ENCODE results near the gene UBE2D3. TPM values are rescaled to one million over a fixed set of nuclear protein-coding genes. Genes with fewer than 3 reads are reported as not detected.

UBE2D3 gene
- total RNA-seq, 1 donor from 2014 or later, result 370 TPM

- TF ChIP-seq CTCF (IDR thresholded peaks at IDR 0.05; ENCODE audit: unreplicated experiment), result no peak
- peak; percentile 48 for DNase-seq (ENCODE audit: low spot score)
- Mint-ChIP-seq H3K9me3 (ENCODE audit: unreplicated experiment) (no peaks in the 10 kb centered on the region), H3K36me3 (ENCODE audit: low read depth, unreplicated experiment) (peaks cover 12% of the 10 kb centered on the region), H3K27me3 (ENCODE audit: unreplicated experiment) (peaks cover 17% of the 10 kb centered on the region), H3K27ac (ENCODE audit: unreplicated experiment) (no peak overlapping the region), H3K4me1 (ENCODE audit: unreplicated experiment) (peaks cover 38% of the 10 kb centered on the region), H3K4me3 (ENCODE audit: unreplicated experiment) (no peak overlapping the region)
These were observed 1.9 kb downstream of the UBE2D3 start for GRCh38 chr4:102825261-102826091.

GRCh38 chr4:102824398-102824797 lies 3.0 kb downstream of the UBE2D3 start:
- TF ChIP-seq CTCF (IDR thresholded peaks at IDR 0.05; ENCODE audit: unreplicated experiment), result no peak
- no peak overlapping the region for H3K4me3 Mint-ChIP-seq (ENCODE audit: unreplicated experiment)

GRCh38 chr4:102823897-102824296 lies 3.5 kb downstream of the UBE2D3 start:
- Mint-ChIP-seq H3K4me1 (ENCODE audit: unreplicated experiment) (peaks cover 43% of the 10 kb centered on the region), H3K27me3 (ENCODE audit: unreplicated experiment) (peaks cover 12% of the 10 kb centered on the region), H3K27ac (ENCODE audit: unreplicated experiment) (no peak overlapping the region), H3K36me3 (ENCODE audit: low read depth, unreplicated experiment) (peaks cover 16% of the 10 kb centered on the region), H3K4me3 (ENCODE audit: unreplicated experiment) (no peak overlapping the region), H3K9me3 (ENCODE audit: unreplicated experiment) (no peaks in the 10 kb centered on the region)
- DNase-seq (ENCODE audit: low spot score), result no peak
- no peak for TF ChIP-seq CTCF (IDR thresholded peaks at IDR 0.05; ENCODE audit: unreplicated experiment)

More at GRCh38 chr4:102824398-102824797, 3.0 kb downstream of the UBE2D3 start:
- Mint-ChIP-seq H3K27me3 (ENCODE audit: unreplicated experiment) (peaks cover 17% of the 10 kb centered on the region), H3K36me3 (ENCODE audit: low read depth, unreplicated experiment) (peaks cover 16% of the 10 kb centered on the region), H3K27ac (ENCODE audit: unreplicated experiment) (no peak overlapping the region), H3K4me1 (ENCODE audit: unreplicated experiment) (peaks cover 47% of the 10 kb centered on the region), H3K9me3 (ENCODE audit: unreplicated experiment) (no peaks in the 10 kb centered on the region)
- DNase-seq (ENCODE audit: low spot score), result no peak

- peaks cover 45% of the 10 kb centered on the region for H3K4me1 Mint-ChIP-seq (ENCODE audit: unreplicated experiment)
- no peak overlapping the region for H3K27ac Mint-ChIP-seq (ENCODE audit: unreplicated experiment)
These were observed 3.9 kb downstream of the UBE2D3 start for GRCh38 chr4:102823464-102823863.

More at GRCh38 chr4:102823464-102823863, 3.9 kb downstream of the UBE2D3 start:
- peaks cover 9% of the 10 kb centered on the region for H3K27me3 Mint-ChIP-seq (ENCODE audit: unreplicated experiment)
- DNase-seq (ENCODE audit: low spot score), result no peak
- peaks cover 12% of the 10 kb centered on the region for H3K36me3 Mint-ChIP-seq (ENCODE audit: low read depth, unreplicated experiment)
- H3K4me3 Mint-ChIP-seq (ENCODE audit: unreplicated experiment), result no peak overlapping the region
- TF ChIP-seq CTCF (IDR thresholded peaks at IDR 0.05; ENCODE audit: unreplicated experiment), result no peak
- no peaks in the 10 kb centered on the region for H3K9me3 Mint-ChIP-seq (ENCODE audit: unreplicated experiment)

All from endothelial cell (in vitro differentiated cells).